Keratinocyte (primary cell): Measurements from ENCODE around the gene HK1. TPM values are rescaled to one million over a fixed set of nuclear protein-coding genes. Genes with fewer than 3 reads are reported as not detected.

Source experiments
- DNase-seq: peaks from one replicate; pipeline ENCODE4 v3.0.0-alpha.2; 2011; ENCODE audit warnings: low read depth, missing footprints, low spot score
- FAIRE-seq: peaks from 2 replicates; lab custom pipeline; 2011; peaks lifted over from hg19 to GRCh38; lab: Jason Lieb, UNC
- H2AFZ ChIP-seq: 2 replicates; pipeline ENCODE4 v1.6.0; 2012; ENCODE audit warnings: low read length, control low read depth, inconsistent platforms; ENCODE audit not compliant: control insufficient read depth
- H3K27ac ChIP-seq: 2 replicates; pipeline ENCODE4 v1.5.1; 2011; ENCODE audit warnings: low read length; ENCODE audit not compliant: control insufficient read depth, insufficient read depth
- H3K27me3 ChIP-seq: 3 replicates; pipeline ENCODE4 v1.6.0; 2011; ENCODE audit warnings: low read length; ENCODE audit not compliant: control insufficient read depth, insufficient read depth; ENCODE audit errors: extremely low read depth
- H3K36me3 ChIP-seq, 2 experiments: 2 replicates in 1 of 2; 3 replicates in 1 of 2; pipeline ENCODE4 v1.5.1; 2011; ENCODE audit warnings: low read length in 2 of 2, mild to moderate bottlenecking in 1 of 2; ENCODE audit not compliant: control insufficient read depth in 2 of 2, insufficient read depth in 2 of 2; ENCODE audit errors: extremely low read depth in 1 of 2
- H3K4me1 ChIP-seq: 3 replicates; pipeline ENCODE4 v1.5.1; 2011; ENCODE audit warnings: low read length; ENCODE audit not compliant: control insufficient read depth, insufficient read depth; ENCODE audit errors: extremely low read depth
- H3K4me2 ChIP-seq: 3 replicates; pipeline ENCODE4 v1.6.0; 2011; ENCODE audit warnings: low read depth, low read length; ENCODE audit not compliant: control insufficient read depth, insufficient read depth; ENCODE audit errors: extremely low read depth
- H3K4me3 ChIP-seq, 3 experiments: fragments of 200-600 bp in 1 of 3; sonication (generic) in 1 of 3; 2 replicates in 2 of 3; 3 replicates in 1 of 3; pipeline ENCODE4 v1.5.1; 2011 to 2016; ENCODE audit warnings: low read length in 3 of 3, mild to moderate bottlenecking in 3 of 3, control low read depth in 2 of 3, inconsistent platforms in 1 of 3, low read depth in 1 of 3, mixed read lengths in 1 of 3, mixed run types in 1 of 3, moderate library complexity in 1 of 3; ENCODE audit not compliant: control insufficient read depth in 2 of 3, insufficient read depth in 2 of 3; ENCODE audit errors: extremely low read depth in 1 of 3
- H3K79me2 ChIP-seq: 2 replicates; pipeline ENCODE4 v1.6.0; 2012; ENCODE audit warnings: low read length; ENCODE audit not compliant: control insufficient read depth, insufficient read depth
- H3K9ac ChIP-seq: 3 replicates; pipeline ENCODE4 v1.6.0; 2011; ENCODE audit warnings: low read length; ENCODE audit not compliant: control insufficient read depth, insufficient read depth; ENCODE audit errors: extremely low read depth
- H3K9me1 ChIP-seq: 3 replicates; pipeline ENCODE4 v1.6.0; 2011; ENCODE audit warnings: low read length; ENCODE audit not compliant: control insufficient read depth, insufficient read depth; ENCODE audit errors: extremely low read depth
- H3K9me3 ChIP-seq: 2 replicates; pipeline ENCODE4 v1.5.1; 2012; ENCODE audit warnings: low read depth, low read length; ENCODE audit not compliant: control insufficient read depth
- H4K20me1 ChIP-seq: 3 replicates; pipeline ENCODE4 v1.6.0; 2011; ENCODE audit warnings: low read length; ENCODE audit not compliant: control insufficient read depth, insufficient read depth; ENCODE audit errors: extremely low read depth
- CTCF ChIP-seq, 3 experiments: IDR thresholded peaks in 1 of 3; conservative IDR thresholded peaks in 1 of 3; optimal IDR thresholded peaks in 1 of 3; 2 replicates in 2 of 3; 3 replicates in 1 of 3; pipeline versions ENCODE3 to v1.5.1; 2011; ENCODE audit warnings: low read length in 3 of 3, mild to moderate bottlenecking in 3 of 3, moderate library complexity in 2 of 3, control low read depth in 1 of 3, inconsistent platforms in 1 of 3; ENCODE audit not compliant: insufficient read depth in 2 of 3; ENCODE audit errors: extremely low read depth in 1 of 3
- EZH2 ChIP-seq: IDR thresholded peaks from one replicate; pipeline ENCODE4 v1.6.1; 2012; ENCODE audit warnings: inconsistent platforms, mild to moderate bottlenecking, low read length, moderate library complexity
- dilution Hi-C: fragments of 300-500 bp; cut with MboI; formaldehyde crosslinking; loops from one replicate; pipeline ENCODE4 v1.7.0; 2020; ENCODE audit warnings: low sequenced_read_pairs; ENCODE audit not compliant: extremely low pct_ligation_motif_present
- polyA plus RNA-seq, 5 experiments: library from polyadenylated mRNA; depleted of rRNA in 3 of 5; stranded (reverse) in 3 of 5; stranded (forward) in 1 of 5; unstranded in 1 of 5; fragments of >200 nt; gene quantifications; 1 replicate in 1 of 5; 2 replicates in 3 of 5; 3 replicates in 1 of 5; pipeline versions ENCODE4 v1.2.1 to v1.2.3, GENCODE V29; 2011 to 2012; ENCODE audit warnings: missing spikeins in 2 of 5, low read depth in 1 of 5, low replicate concordance in 1 of 5

The HK1 gene
- polyA plus RNA-seq, 1 donor (not counting 4 experiments of a cell fraction or from before 2014, with no cell fraction given): 106 TPM

- Histone ChIP-seq H3K4me3 (no peak overlapping the region), H3K27me3 (no peaks in the 10 kb centered on the region), H4K20me1 (peaks cover 3% of the 10 kb centered on the region), H3K4me1 (peaks cover 46% of the 10 kb centered on the region), H3K27ac (no peak overlapping the region), H2AFZ (no peak overlapping the region), H3K36me3 (peaks cover 35 to 48% of the 10 kb centered on the region in 2 experiments), H3K9me1 (peaks cover 2% of the 10 kb centered on the region), H3K79me2 (no peaks in the 10 kb centered on the region), H3K9ac (no peak overlapping the region), H3K9me3 (no peaks in the 10 kb centered on the region), H3K4me2 (no peak overlapping the region)
- TF ChIP-seq CTCF (optimal IDR thresholded peaks at IDR 0.05 in 1 of 3, IDR thresholded peaks at IDR 0.05 in 1 of 3, conservative IDR thresholded peaks at IDR 0.05 in 1 of 3; ENCODE audit: extremely low read depth in 1 of 3, insufficient read depth in 2 of 3, low read length in 3 of 3): peak in 1 of 3 experiments; percentile 15
- no peak for TF ChIP-seq EZH2
- DNase-seq (no peak), FAIRE-seq (no peak)
- dilution Hi-C loops: no loop called here
Observed at GRCh38 chr10:69383558-69383957, 105.3 kb downstream of the HK1 start.

GRCh38 chr10:69384320-69384719, 106.0 kb downstream of the HK1 start:
- no peaks in the 10 kb centered on the region for H3K79me2 ChIP-seq
- no peak overlapping the region for H3K4me3 ChIP-seq
- no peaks in the 10 kb centered on the region for H3K9me3 ChIP-seq
- H3K27me3 ChIP-seq: no peaks in the 10 kb centered on the region
- H3K9ac ChIP-seq: no peak overlapping the region
- DNase-seq (no peak), FAIRE-seq (no peak)
- TF ChIP-seq EZH2 (no peak), CTCF (optimal IDR thresholded peaks at IDR 0.05 in 1 of 3, IDR thresholded peaks at IDR 0.05 in 1 of 3, conservative IDR thresholded peaks at IDR 0.05 in 1 of 3; ENCODE audit: extremely low read depth in 1 of 3, insufficient read depth in 2 of 3, low read length in 3 of 3) (no peak)
- peaks cover 3% of the 10 kb centered on the region for H4K20me1 ChIP-seq
- dilution Hi-C loops: no loop called here
- no peak overlapping the region for H3K27ac ChIP-seq
- H3K36me3 ChIP-seq: peaks cover 38 to 54% of the 10 kb centered on the region in 2 experiments
- peaks cover 46% of the 10 kb centered on the region for H3K4me1 ChIP-seq
- peaks cover 2% of the 10 kb centered on the region for H3K9me1 ChIP-seq
- no peak overlapping the region for H2AFZ ChIP-seq
- no peak overlapping the region for H3K4me2 ChIP-seq
